GM12891 (cell line): ENCODE results near the gene UBE2S.

Source experiments
- POLR2A ChIP-seq: IDR thresholded peaks from 2 replicates; pipeline ENCODE4 v1.6.1; 2011; ENCODE audit warnings: low read depth, low read length, control low read depth
- POLR2AphosphoS5 ChIP-seq: IDR thresholded peaks from 2 replicates; pipeline ENCODE4 v1.6.1; 2011; ENCODE audit warnings: low read depth, low read length, control low read depth
- POU2F2 ChIP-seq: IDR thresholded peaks from 2 replicates; pipeline ENCODE4 v1.6.1; 2011; ENCODE audit warnings: low read depth, mild to moderate bottlenecking, control low read depth, low read length, moderate library complexity
- SPI1 ChIP-seq: IDR thresholded peaks from 2 replicates; pipeline ENCODE4 v1.6.1; 2011; ENCODE audit warnings: low read depth, low read length, control low read depth
- TAF1 ChIP-seq: IDR thresholded peaks from 2 replicates; pipeline ENCODE4 v1.6.1; 2011; ENCODE audit warnings: low read depth, low read length, control low read depth

DNA sequence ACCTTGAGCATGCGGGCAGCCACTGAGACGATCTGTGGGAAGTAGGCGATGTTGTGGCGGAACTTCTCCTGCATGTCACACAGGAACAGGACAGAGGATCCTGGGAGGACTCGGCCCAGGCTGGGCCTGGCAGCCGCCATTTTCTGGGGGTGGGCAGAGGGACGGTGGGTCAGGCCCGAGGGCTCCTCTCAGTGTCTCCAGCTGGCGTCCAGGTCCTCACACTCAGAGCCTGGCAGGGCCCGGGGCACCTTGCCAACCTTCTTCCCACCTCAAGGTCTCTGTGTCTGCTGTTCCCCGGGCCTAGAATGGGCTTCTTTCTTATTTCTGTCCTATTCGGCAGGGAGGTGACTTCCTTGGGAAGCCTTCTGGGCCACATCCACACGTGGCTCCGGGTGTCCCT, 48.8 kb upstream of the UBE2S start:
- TF ChIP-seq POLR2A, result no peak
- TF ChIP-seq POLR2AphosphoS5, result no peak
- TF ChIP-seq TAF1, result no peak
- no peak for TF ChIP-seq SPI1
- TF ChIP-seq POU2F2, result no peak
